ENCODE measurements around the gene ATG2A.

Gene ATG2A

GRCh38 chr11:64884019-64884418 lies 33.0 kb downstream of the ATG2A start:
- Histone ChIP-seq H3K27ac (peak overlapping the region; percentile 70 to 97), H3K4me3 (no peak overlapping the region), H3K4me1 (peaks cover 0 to 67% (median 25%) of the 10 kb centered on the region in 4 donors), H3K36me3 (no peaks in the 10 kb centered on the region), H3K27me3 (no peaks in the 10 kb centered on the region), H3K9me3 (no peaks in the 10 kb centered on the region)
- intact Hi-C loops (cut with DNase I; ENCODE audit: low total_unique reads): no loop called here
- no peak for TF ChIP-seq CTCF (IDR thresholded peaks at IDR 0.05)
- DNase-seq: no peak

- Histone ChIP-seq H3K27ac (peak overlapping the region; percentile 70 to 97), H3K36me3 (no peaks in the 10 kb centered on the region), H3K4me1 (peaks cover 0 to 69% (median 26%) of the 10 kb centered on the region in 4 donors), H3K27me3 (no peaks in the 10 kb centered on the region), H3K9me3 (no peaks in the 10 kb centered on the region), H3K4me3 (no peak overlapping the region)
- DNase-seq: no peak
- intact Hi-C loops (cut with DNase I; ENCODE audit: low total_unique reads): no loop called here
- no peak for TF ChIP-seq CTCF (IDR thresholded peaks at IDR 0.05)
These were observed 33.4 kb downstream of the ATG2A start for GRCh38 chr11:64883575-64883974.

GRCh38 chr11:64882243-64882642 lies 34.8 kb downstream of the ATG2A start:
- no peaks in the 10 kb centered on the region for H3K36me3 ChIP-seq

GRCh38 chr11:64881476-64881875 lies 35.5 kb downstream of the ATG2A start:
- peak overlapping the region; percentile 70 to 97 for H3K27ac ChIP-seq
- H3K9me3 ChIP-seq: no peaks in the 10 kb centered on the region
- no peaks in the 10 kb centered on the region for H3K36me3 ChIP-seq
- DNase-seq: no peak
- TF ChIP-seq CTCF (IDR thresholded peaks at IDR 0.05): no peak
- peaks cover 0 to 53% (median 24%) of the 10 kb centered on the region in 4 donors for H3K4me1 ChIP-seq
- intact Hi-C loops (cut with DNase I; ENCODE audit: low total_unique reads): no loop called here
- H3K27me3 ChIP-seq: no peaks in the 10 kb centered on the region
- H3K4me3 ChIP-seq: no peak overlapping the region

More at GRCh38 chr11:64882243-64882642, 34.8 kb downstream of the ATG2A start:
- no peak overlapping the region for H3K4me3 ChIP-seq
- peak overlapping the region; percentile 70 to 97 for H3K27ac ChIP-seq
- H3K4me1 ChIP-seq: peaks cover 0 to 56% (median 21%) of the 10 kb centered on the region in 4 donors
- no peaks in the 10 kb centered on the region for H3K9me3 ChIP-seq
- no peak for TF ChIP-seq CTCF (IDR thresholded peaks at IDR 0.05)
- DNase-seq: no peak
- intact Hi-C loops (cut with DNase I; ENCODE audit: low total_unique reads): no loop called here
- no peaks in the 10 kb centered on the region for H3K27me3 ChIP-seq

- no peaks in the 10 kb centered on the region for H3K36me3 ChIP-seq
- intact Hi-C loops (cut with DNase I; ENCODE audit: low total_unique reads): no loop called here
- H3K4me3 ChIP-seq: no peak overlapping the region
- H3K4me1 ChIP-seq: peaks cover 0 to 64% (median 35%) of the 10 kb centered on the region in 4 donors
- peak overlapping the region; percentile 8 to 97 for H3K27ac ChIP-seq
- no peaks in the 10 kb centered on the region for H3K27me3 ChIP-seq
- peak in 1 of 2 donors; percentile 68 for DNase-seq
- no peaks in the 10 kb centered on the region for H3K9me3 ChIP-seq
- TF ChIP-seq CTCF (IDR thresholded peaks at IDR 0.05): no peak
These were observed 36.6 kb downstream of the ATG2A start for GRCh38 chr11:64880240-64881001.
